GM23338 (cell line): ENCODE data around the gene OR4D1.

Experiments used
- EZH2 ChIP-seq: fragments of 200-600 bp; sonication (generic); IDR thresholded peaks from one replicate; pipeline ENCODE4 v1.8.0; 2017; ENCODE audit warnings: antibody characterized with exemption, mild to moderate bottlenecking, low read depth; ENCODE audit not compliant: unreplicated experiment
- EZH2phosphoT487 ChIP-seq: fragments of 200-600 bp; sonication (generic); IDR thresholded peaks from one replicate; pipeline ENCODE4 v1.8.1; 2018; ENCODE audit warnings: antibody characterized with exemption; ENCODE audit not compliant: unreplicated experiment
- JUNB ChIP-seq: IDR thresholded peaks from one replicate; pipeline ENCODE4 v1.6.1; 2016; ENCODE audit warnings: antibody characterized with exemption; ENCODE audit not compliant: unreplicated experiment
- POLR2AphosphoS5 ChIP-seq: IDR thresholded peaks from 2 replicates; pipeline ENCODE4 v1.6.1; 2016; ENCODE audit warnings: antibody characterized with exemption, low read depth
- TF ChIP-seq, protein P1 (sequence below), 2 experiments: fragments of 200-600 bp in 1 of 2; sonication (generic) in 1 of 2; conservative IDR thresholded peaks; 2 replicates each; pipeline versions ENCODE4 v1.5.1 to v1.6.1; 2016 to 2017; ENCODE audit warnings: antibody characterized with exemption in 2 of 2, low read depth in 2 of 2, mild to moderate bottlenecking in 2 of 2, moderate library complexity in 1 of 2
- TF ChIP-seq, protein P2 (sequence below): IDR thresholded peaks from one replicate; pipeline ENCODE4 v1.6.1; 2018; ENCODE audit warnings: antibody characterized with exemption; ENCODE audit not compliant: unreplicated experiment

DNA sequence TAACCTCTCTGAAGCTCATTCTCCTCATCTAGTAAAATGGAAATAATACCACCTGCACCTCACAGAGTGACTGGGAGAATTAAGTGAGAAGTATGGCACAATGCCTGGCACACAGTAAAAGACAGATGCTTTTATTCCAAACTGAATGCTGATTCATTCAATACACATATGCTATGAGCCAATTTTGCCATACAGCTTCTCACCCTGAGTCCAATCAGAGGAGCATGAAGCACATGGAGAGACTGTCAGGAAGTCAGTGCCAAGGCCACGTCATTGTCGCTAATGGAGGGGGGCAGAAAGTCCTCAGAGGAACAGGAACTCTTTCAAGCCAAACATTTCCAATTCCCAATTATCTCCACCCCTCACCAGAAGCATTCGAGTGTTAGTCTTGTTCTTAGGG lies 59.3 kb downstream of the OR4D1 start:
- TF ChIP-seq JUNB (no peak), EZH2 (no peak), EZH2phosphoT487 (no peak), POLR2AphosphoS5 (no peak)
- TF ChIP-seq, protein P1, sequence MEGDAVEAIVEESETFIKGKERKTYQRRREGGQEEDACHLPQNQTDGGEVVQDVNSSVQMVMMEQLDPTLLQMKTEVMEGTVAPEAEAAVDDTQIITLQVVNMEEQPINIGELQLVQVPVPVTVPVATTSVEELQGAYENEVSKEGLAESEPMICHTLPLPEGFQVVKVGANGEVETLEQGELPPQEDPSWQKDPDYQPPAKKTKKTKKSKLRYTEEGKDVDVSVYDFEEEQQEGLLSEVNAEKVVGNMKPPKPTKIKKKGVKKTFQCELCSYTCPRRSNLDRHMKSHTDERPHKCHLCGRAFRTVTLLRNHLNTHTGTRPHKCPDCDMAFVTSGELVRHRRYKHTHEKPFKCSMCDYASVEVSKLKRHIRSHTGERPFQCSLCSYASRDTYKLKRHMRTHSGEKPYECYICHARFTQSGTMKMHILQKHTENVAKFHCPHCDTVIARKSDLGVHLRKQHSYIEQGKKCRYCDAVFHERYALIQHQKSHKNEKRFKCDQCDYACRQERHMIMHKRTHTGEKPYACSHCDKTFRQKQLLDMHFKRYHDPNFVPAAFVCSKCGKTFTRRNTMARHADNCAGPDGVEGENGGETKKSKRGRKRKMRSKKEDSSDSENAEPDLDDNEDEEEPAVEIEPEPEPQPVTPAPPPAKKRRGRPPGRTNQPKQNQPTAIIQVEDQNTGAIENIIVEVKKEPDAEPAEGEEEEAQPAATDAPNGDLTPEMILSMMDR (conservative IDR thresholded peaks at IDR 0.05; ENCODE audit: low read depth in 2 of 2), result no peak
- TF ChIP-seq, protein P2, sequence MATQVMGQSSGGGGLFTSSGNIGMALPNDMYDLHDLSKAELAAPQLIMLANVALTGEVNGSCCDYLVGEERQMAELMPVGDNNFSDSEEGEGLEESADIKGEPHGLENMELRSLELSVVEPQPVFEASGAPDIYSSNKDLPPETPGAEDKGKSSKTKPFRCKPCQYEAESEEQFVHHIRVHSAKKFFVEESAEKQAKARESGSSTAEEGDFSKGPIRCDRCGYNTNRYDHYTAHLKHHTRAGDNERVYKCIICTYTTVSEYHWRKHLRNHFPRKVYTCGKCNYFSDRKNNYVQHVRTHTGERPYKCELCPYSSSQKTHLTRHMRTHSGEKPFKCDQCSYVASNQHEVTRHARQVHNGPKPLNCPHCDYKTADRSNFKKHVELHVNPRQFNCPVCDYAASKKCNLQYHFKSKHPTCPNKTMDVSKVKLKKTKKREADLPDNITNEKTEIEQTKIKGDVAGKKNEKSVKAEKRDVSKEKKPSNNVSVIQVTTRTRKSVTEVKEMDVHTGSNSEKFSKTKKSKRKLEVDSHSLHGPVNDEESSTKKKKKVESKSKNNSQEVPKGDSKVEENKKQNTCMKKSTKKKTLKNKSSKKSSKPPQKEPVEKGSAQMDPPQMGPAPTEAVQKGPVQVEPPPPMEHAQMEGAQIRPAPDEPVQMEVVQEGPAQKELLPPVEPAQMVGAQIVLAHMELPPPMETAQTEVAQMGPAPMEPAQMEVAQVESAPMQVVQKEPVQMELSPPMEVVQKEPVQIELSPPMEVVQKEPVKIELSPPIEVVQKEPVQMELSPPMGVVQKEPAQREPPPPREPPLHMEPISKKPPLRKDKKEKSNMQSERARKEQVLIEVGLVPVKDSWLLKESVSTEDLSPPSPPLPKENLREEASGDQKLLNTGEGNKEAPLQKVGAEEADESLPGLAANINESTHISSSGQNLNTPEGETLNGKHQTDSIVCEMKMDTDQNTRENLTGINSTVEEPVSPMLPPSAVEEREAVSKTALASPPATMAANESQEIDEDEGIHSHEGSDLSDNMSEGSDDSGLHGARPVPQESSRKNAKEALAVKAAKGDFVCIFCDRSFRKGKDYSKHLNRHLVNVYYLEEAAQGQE, result no peak
